HepG2 (cell line): Measurements from ENCODE around the gene BST1. TPM values are rescaled to one million over a fixed set of nuclear protein-coding genes. Genes with fewer than 3 reads are reported as not detected.

ENCODE experiments used
- ATAC-seq: fragments of 200-7000 bp; cut with Tn5 transposase; 3 replicates; pipeline ENCODE4 v1.9.1; 2020; ENCODE audit warnings: mild to moderate bottlenecking, moderate library complexity
- BruUV-seq: library from RNA; stranded (reverse); fragments of 400-500 nt; replicated peaks from 2 replicates; lab custom pipeline; 2021; lab: Mats Ljungman, UMichigan
- CTCF ChIA-PET: fragments of 300-600 bp; formaldehyde crosslinking; extraction: SDS; loops from one replicate; lab custom pipeline; 2021; ENCODE audit warnings: low total read pairs, inconsistent platforms, low intra/inter-chr PET ratio; lab: Yijun Ruan, JAX
- POLR2A ChIA-PET: fragments of 350-600 bp; sonication (Branson Sonifier 250); formaldehyde crosslinking; loops from one replicate; lab custom pipeline; 2020; ENCODE audit warnings: antibody characterized with exemption, inconsistent platforms; lab: Yijun Ruan, JAX
- DNase-seq: peaks from one replicate; pipeline ENCODE4 v3.0.0-alpha.2; 2015; ENCODE audit warnings: low spot score
- FAIRE-seq: peaks from 3 replicates; lab custom pipeline; 2011; peaks lifted over from hg19 to GRCh38; lab: Jason Lieb, UNC
- H2AFZ ChIP-seq: one replicate; pipeline ENCODE4 v1.6.1; 2011; ENCODE audit warnings: low read length, inconsistent platforms
- H3K27ac ChIP-seq: fragments of 300-600 bp; 3 replicates; pipeline ENCODE4 v1.8.0; 2011; ENCODE audit warnings: mixed run types, mild to moderate bottlenecking, mixed read lengths, low read length, inconsistent platforms; ENCODE audit not compliant: insufficient read depth; ENCODE audit errors: extremely low read length
- H3K27me3 ChIP-seq, 2 experiments: fragments of 200-600 bp in 1 of 2; 2 replicates in 1 of 2; 3 replicates in 1 of 2; pipeline versions ENCODE4 v1.6.0 to v1.8.0; 2011; ENCODE audit warnings: low read length in 2 of 2, mild to moderate bottlenecking in 2 of 2, moderate library complexity in 2 of 2, inconsistent platforms in 1 of 2; ENCODE audit not compliant: insufficient read depth in 2 of 2, control insufficient read depth in 1 of 2
- H3K36me3 ChIP-seq, 2 experiments: fragments of 200-600 bp in 1 of 2; replicated peaks in 1 of 2; 2 replicates in 1 of 2; 3 replicates in 1 of 2; pipeline versions ENCODE4 v1.5.1 to v1.8.0; 2011; ENCODE audit warnings: low read length in 2 of 2, inconsistent platforms in 1 of 2; ENCODE audit not compliant: insufficient read depth in 2 of 2, control insufficient read depth in 1 of 2
- H3K4me1 ChIP-seq: 2 replicates; pipeline ENCODE4 v1.5.1; 2012; ENCODE audit warnings: low read length, inconsistent platforms; ENCODE audit not compliant: insufficient read depth
- H3K4me2 ChIP-seq: 2 replicates; pipeline ENCODE4 v1.6.0; 2011; ENCODE audit warnings: low read depth, low read length, inconsistent platforms
- H3K4me3 ChIP-seq, 3 experiments: fragments of 200-600 bp in 1 of 3; sonication (generic), shearing (Covaris generic) in 1 of 3; replicated peaks in 1 of 3; 2 replicates each; pipeline ENCODE4 v1.5.1; 2011 to 2016; ENCODE audit warnings: low read length in 3 of 3, inconsistent platforms in 2 of 3, low read depth in 2 of 3, mild to moderate bottlenecking in 2 of 3, control low read depth in 1 of 3, mixed read lengths in 1 of 3; ENCODE audit not compliant: insufficient read depth in 1 of 3
- H3K79me2 ChIP-seq: one replicate; pipeline ENCODE4 v1.6.1; 2011; ENCODE audit warnings: low read length, inconsistent platforms; ENCODE audit not compliant: insufficient read depth
- H3K9ac ChIP-seq: 2 replicates; pipeline ENCODE4 v1.6.0; 2011; ENCODE audit warnings: mild to moderate bottlenecking, low read depth, low read length, inconsistent platforms; ENCODE audit not compliant: insufficient read depth
- H3K9me3 ChIP-seq: 2 replicates; pipeline ENCODE4 v1.5.1; 2012; ENCODE audit warnings: mild to moderate bottlenecking, low read length
- H4K20me1 ChIP-seq: 2 replicates; pipeline ENCODE4 v1.6.0; 2011; ENCODE audit warnings: inconsistent platforms, mild to moderate bottlenecking, low read length, moderate library complexity; ENCODE audit not compliant: insufficient read depth
- GFI1 ChIP-seq: sonication (generic); formaldehyde crosslinking; IDR thresholded peaks from 2 replicates; pipeline ENCODE4 v1.5.0; 2020; ENCODE audit warnings: missing genetic modification reagents, mild to moderate bottlenecking, borderline replicate concordance
- HDAC6 ChIP-seq: fragments of 200-600 bp; sonication (generic); IDR thresholded peaks from 2 replicates; pipeline ENCODE4 v1.7.0; 2017; ENCODE audit warnings: mild to moderate bottlenecking, antibody characterized with exemption, low read length, low read depth
- JDP2 ChIP-seq: sonication (generic); formaldehyde crosslinking; IDR thresholded peaks from 2 replicates; pipeline ENCODE4 v1.8.1; 2022; ENCODE audit warnings: missing genetic modification reagents, borderline replicate concordance
- KLF12 ChIP-seq: sonication (generic); formaldehyde crosslinking; IDR thresholded peaks from 2 replicates; pipeline ENCODE4 v1.4.0; 2020; ENCODE audit warnings: missing genetic modification reagents, borderline replicate concordance
- NCOA5 ChIP-seq: sonication (generic); formaldehyde crosslinking; IDR thresholded peaks from 2 replicates; pipeline ENCODE4 v1.4.0; 2020; ENCODE audit warnings: missing genetic modification reagents
- RFX3 ChIP-seq: IDR thresholded peaks from 2 replicates; pipeline ENCODE4 v1.6.1; 2016; ENCODE audit warnings: missing biosample characterization, missing genetic modification reagents
- TCF7L2 ChIP-seq: IDR thresholded peaks from 2 replicates; pipeline ENCODE4 v1.6.1; 2011; ENCODE audit warnings: mild to moderate bottlenecking, low read depth, low read length, moderate library complexity
- ZNF143 ChIP-seq: sonication (generic); formaldehyde crosslinking; IDR thresholded peaks from 2 replicates; pipeline ENCODE4 v1.4.0; 2020; ENCODE audit warnings: missing genetic modification reagents
- ZNF230 ChIP-seq: sonication (generic); formaldehyde crosslinking; IDR thresholded peaks from 2 replicates; pipeline ENCODE4 v1.4.0; 2020; ENCODE audit warnings: mild to moderate bottlenecking, missing genetic modification reagents
- ZNF552 ChIP-seq: sonication (generic); formaldehyde crosslinking; IDR thresholded peaks from 2 replicates; pipeline ENCODE4 v1.9.0; 2022; ENCODE audit warnings: missing genetic modification reagents, mild to moderate bottlenecking, borderline replicate concordance
- ZNF570 ChIP-seq: sonication (generic); formaldehyde crosslinking; IDR thresholded peaks from 2 replicates; pipeline ENCODE4 v1.4.0; 2020; ENCODE audit warnings: mild to moderate bottlenecking, missing genetic modification reagents, borderline replicate concordance
- ZNF777 ChIP-seq: sonication (generic); formaldehyde crosslinking; IDR thresholded peaks from 2 replicates; pipeline ENCODE4 v1.4.0; 2020; ENCODE audit warnings: missing genetic modification reagents
- ZNF790 ChIP-seq: sonication (generic); formaldehyde crosslinking; IDR thresholded peaks from 2 replicates; pipeline ENCODE4 v1.8.0; 2022; ENCODE audit warnings: missing genetic modification reagents, mild to moderate bottlenecking, borderline replicate concordance
- ZNF841 ChIP-seq: sonication (generic); formaldehyde crosslinking; IDR thresholded peaks from 2 replicates; pipeline ENCODE4 v1.8.1; 2023; ENCODE audit warnings: missing genetic modification reagents, borderline replicate concordance
- WGBS: methylation state at CpG from one replicate; pipeline ENCODE4 v1.1.6; 2017; ENCODE audit warnings: low lambda C conversion rate; 5-methylcytosine and 5-hydroxymethylcytosine counted together
- in situ Hi-C: cut with HindIII; loops from 2 replicates; pipeline ENCODE4 v1.10.0; 2017; ENCODE audit warnings: low pct_unique_long_range_greater_than_20kb; ENCODE audit not compliant: extremely low pct_ligation_motif_present
- intact Hi-C: fragments of 100-400 bp; cut with micrococcal nuclease; formaldehyde crosslinking; loops from one replicate; pipeline ENCODE4 v1.10.0; 2022; ENCODE audit not compliant: unreplicated experiment
- polyA plus RNA-seq, 8 experiments: library from polyadenylated mRNA; depleted of rRNA in 3 of 8; stranded (reverse) in 7 of 8; unstranded in 1 of 8; fragments of >200 nt; fragmentation: Illumina TruSeq in 4 of 8; extraction: Trizol in 4 of 8; gene quantifications; 2 replicates each; pipeline versions ENCODE4 v1.2.1 to v1.2.3, GENCODE V29; 2011 to 2016; ENCODE audit warnings: low read depth in 4 of 8, missing spikeins in 1 of 8, mixed read lengths in 1 of 8; ENCODE audit not compliant: insufficient read depth in 1 of 8
- total RNA-seq, 5 experiments: library from RNA; depleted of rRNA; stranded (reverse); fragments of >200 nt; fragmentation: Illumina TruSeq; extraction: Trizol; gene quantifications; 2 replicates each; pipeline ENCODE4 v1.2.3, GENCODE V29; 2016; ENCODE audit warnings: low read depth in 1 of 5
- TF ChIP-seq, protein P1 (sequence below): sonication (generic); formaldehyde crosslinking; IDR thresholded peaks from 2 replicates; pipeline ENCODE4 v1.5.0; 2020; ENCODE audit warnings: missing genetic modification reagents
- TF ChIP-seq, protein P2 (sequence below): sonication (generic); formaldehyde crosslinking; IDR thresholded peaks from 2 replicates; pipeline ENCODE4 v1.4.0; 2020; ENCODE audit warnings: missing genetic modification reagents
- TF ChIP-seq, protein P3 (sequence below): sonication (generic); formaldehyde crosslinking; IDR thresholded peaks from 2 replicates; pipeline ENCODE4 v1.9.0; 2021; ENCODE audit warnings: mild to moderate bottlenecking, missing genetic modification reagents

The BST1 gene
- total and polyA plus RNA-seq, 2 of the 13 experiments (the other 11 are each of a cell fraction or from before 2014, with no cell fraction given) = 0.09 to 0.49 TPM

DNA sequence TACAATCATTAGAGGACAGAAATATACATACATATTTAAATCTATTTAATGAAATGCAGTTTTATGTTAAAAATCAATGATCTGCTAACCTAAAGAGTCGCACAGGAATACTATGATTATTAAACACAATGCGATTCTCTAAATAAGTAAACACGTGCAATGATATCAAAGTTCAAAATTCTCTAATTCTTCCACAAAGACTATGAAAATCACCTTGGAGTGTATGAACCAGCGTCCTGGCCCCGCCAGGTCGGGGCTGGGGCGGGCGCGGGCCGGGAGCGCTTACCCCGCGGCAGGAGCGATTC is 21.8 kb upstream of the BST1 start:
- Histone ChIP-seq H3K4me2 (peak overlapping the region; percentile 43), H3K27me3 (no peaks in the 10 kb centered on the region; a peak in 1 of 5 replicates), H4K20me1 (no peaks in the 10 kb centered on the region), H3K9ac (peak overlapping the region; percentile 89), H3K9me3 (no peaks in the 10 kb centered on the region), H3K79me2 (peaks cover 76% of the 10 kb centered on the region), H3K36me3 (peaks cover 0 to 11% of the 10 kb centered on the region in 2 experiments; a peak in 1 of 5 replicates), H3K4me1 (peaks cover 67% of the 10 kb centered on the region), H2AFZ (no peak overlapping the region), H3K4me3 (peak overlapping the region; percentile 60 to 92 (median 83)), H3K27ac (peak overlapping the region; percentile 94)
- intact Hi-C loops = loop anchor here (1.0 to 10.0 kb wide), 6 partner anchors 19 to 676 kb away; partner anchors contain the start of genes CPEB2 and TAPT1
- TSS peak; percentile 63 for BruUV-seq
- in situ Hi-C loops = no loop called here
- DNase-seq (no peak), ATAC-seq (no peak), FAIRE-seq (no peak)
- CTCF ChIA-PET = no interaction called here
- POLR2A ChIA-PET = interaction anchor here (1.0 to 3.5 kb wide), 10 partner anchors 10 to 202 kb away, joined by 3 to 36 read pairs (median 8); partner anchors contain the start of gene FBXL5
- 3% methylated on average over 13 of the region's 14 CpGs for WGBS
- TF ChIP-seq ZNF552 (CRISPR knock-in tag) = 0 out of 2 replicates have a peak, but pooled peaks have one; percentile 0
- no peak for TF ChIP-seq ZNF230 (CRISPR knock-in tag)
- TF ChIP-seq NCOA5 = no peak
- TF ChIP-seq ZNF570 (CRISPR knock-in tag) = no peak
- TF ChIP-seq ZNF790 (CRISPR knock-in tag) = 0 out of 2 replicates have a peak, but pooled peaks have one; percentile 22
- no peak for TF ChIP-seq HDAC6
- TF ChIP-seq, protein P1, sequence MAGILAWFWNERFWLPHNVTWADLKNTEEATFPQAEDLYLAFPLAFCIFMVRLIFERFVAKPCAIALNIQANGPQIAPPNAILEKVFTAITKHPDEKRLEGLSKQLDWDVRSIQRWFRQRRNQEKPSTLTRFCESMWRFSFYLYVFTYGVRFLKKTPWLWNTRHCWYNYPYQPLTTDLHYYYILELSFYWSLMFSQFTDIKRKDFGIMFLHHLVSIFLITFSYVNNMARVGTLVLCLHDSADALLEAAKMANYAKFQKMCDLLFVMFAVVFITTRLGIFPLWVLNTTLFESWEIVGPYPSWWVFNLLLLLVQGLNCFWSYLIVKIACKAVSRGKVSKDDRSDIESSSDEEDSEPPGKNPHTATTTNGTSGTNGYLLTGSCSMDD (CRISPR knock-in tag) = no peak
- TF ChIP-seq JDP2 (CRISPR knock-in tag) = no peak
- TF ChIP-seq ZNF777 (CRISPR knock-in tag) = no peak
- no peak for TF ChIP-seq TCF7L2
- TF ChIP-seq GFI1 (CRISPR knock-in tag) = 0 out of 2 replicates have a peak, but pooled peaks have one; percentile 36
- no peak for TF ChIP-seq RFX3 (CRISPR knock-in tag)
- TF ChIP-seq, protein P2, sequence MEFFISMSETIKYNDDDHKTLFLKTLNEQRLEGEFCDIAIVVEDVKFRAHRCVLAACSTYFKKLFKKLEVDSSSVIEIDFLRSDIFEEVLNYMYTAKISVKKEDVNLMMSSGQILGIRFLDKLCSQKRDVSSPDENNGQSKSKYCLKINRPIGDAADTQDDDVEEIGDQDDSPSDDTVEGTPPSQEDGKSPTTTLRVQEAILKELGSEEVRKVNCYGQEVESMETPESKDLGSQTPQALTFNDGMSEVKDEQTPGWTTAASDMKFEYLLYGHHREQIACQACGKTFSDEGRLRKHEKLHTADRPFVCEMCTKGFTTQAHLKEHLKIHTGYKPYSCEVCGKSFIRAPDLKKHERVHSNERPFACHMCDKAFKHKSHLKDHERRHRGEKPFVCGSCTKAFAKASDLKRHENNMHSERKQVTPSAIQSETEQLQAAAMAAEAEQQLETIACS (CRISPR knock-in tag) = no peak
- TF ChIP-seq, protein P3, sequence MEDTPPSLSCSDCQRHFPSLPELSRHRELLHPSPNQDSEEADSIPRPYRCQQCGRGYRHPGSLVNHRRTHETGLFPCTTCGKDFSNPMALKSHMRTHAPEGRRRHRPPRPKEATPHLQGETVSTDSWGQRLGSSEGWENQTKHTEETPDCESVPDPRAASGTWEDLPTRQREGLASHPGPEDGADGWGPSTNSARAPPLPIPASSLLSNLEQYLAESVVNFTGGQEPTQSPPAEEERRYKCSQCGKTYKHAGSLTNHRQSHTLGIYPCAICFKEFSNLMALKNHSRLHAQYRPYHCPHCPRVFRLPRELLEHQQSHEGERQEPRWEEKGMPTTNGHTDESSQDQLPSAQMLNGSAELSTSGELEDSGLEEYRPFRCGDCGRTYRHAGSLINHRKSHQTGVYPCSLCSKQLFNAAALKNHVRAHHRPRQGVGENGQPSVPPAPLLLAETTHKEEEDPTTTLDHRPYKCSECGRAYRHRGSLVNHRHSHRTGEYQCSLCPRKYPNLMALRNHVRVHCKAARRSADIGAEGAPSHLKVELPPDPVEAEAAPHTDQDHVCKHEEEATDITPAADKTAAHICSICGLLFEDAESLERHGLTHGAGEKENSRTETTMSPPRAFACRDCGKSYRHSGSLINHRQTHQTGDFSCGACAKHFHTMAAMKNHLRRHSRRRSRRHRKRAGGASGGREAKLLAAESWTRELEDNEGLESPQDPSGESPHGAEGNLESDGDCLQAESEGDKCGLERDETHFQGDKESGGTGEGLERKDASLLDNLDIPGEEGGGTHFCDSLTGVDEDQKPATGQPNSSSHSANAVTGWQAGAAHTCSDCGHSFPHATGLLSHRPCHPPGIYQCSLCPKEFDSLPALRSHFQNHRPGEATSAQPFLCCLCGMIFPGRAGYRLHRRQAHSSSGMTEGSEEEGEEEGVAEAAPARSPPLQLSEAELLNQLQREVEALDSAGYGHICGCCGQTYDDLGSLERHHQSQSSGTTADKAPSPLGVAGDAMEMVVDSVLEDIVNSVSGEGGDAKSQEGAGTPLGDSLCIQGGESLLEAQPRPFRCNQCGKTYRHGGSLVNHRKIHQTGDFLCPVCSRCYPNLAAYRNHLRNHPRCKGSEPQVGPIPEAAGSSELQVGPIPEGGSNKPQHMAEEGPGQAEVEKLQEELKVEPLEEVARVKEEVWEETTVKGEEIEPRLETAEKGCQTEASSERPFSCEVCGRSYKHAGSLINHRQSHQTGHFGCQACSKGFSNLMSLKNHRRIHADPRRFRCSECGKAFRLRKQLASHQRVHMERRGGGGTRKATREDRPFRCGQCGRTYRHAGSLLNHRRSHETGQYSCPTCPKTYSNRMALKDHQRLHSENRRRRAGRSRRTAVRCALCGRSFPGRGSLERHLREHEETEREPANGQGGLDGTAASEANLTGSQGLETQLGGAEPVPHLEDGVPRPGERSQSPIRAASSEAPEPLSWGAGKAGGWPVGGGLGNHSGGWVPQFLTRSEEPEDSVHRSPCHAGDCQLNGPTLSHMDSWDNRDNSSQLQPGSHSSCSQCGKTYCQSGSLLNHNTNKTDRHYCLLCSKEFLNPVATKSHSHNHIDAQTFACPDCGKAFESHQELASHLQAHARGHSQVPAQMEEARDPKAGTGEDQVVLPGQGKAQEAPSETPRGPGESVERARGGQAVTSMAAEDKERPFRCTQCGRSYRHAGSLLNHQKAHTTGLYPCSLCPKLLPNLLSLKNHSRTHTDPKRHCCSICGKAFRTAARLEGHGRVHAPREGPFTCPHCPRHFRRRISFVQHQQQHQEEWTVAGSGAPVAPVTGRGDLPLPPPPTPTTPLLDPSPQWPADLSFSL (CRISPR knock-in tag) = no peak
- 0 out of 2 replicates have a peak, but pooled peaks have one; percentile 4 for TF ChIP-seq ZNF841 (CRISPR knock-in tag)
- no peak for TF ChIP-seq ZNF143 (CRISPR knock-in tag)
- TF ChIP-seq KLF12 (CRISPR knock-in tag) = no peak
